Stimulated activated CD4-positive, alpha-beta T cell treated with anti-CD3 and anti-CD28 coated beads, Interleukin-12 subunit alpha, Interleukin-12 subunit beta, amount 100 ng/mL, for 24 hours (primary cell): ENCODE measurements around the gene CNTN4.

Experiments
- DNase-seq, 2 experiments: peaks; one replicate each; pipeline ENCODE4 v3.0.0-alpha.2; 2020; ENCODE audit warnings: low read depth in 2 of 2

Gene CNTN4

GRCh38 chr3:3101660-3102458 is 1003.2 kb downstream of the CNTN4 start:
- DNase-seq, result no peak

GRCh38 chr3:3102751-3103150 is 1004.1 kb downstream of the CNTN4 start:
- DNase-seq, result no peak

- DNase-seq, result no peak
Observed at GRCh38 chr3:3105246-3105645, 1006.6 kb downstream of the CNTN4 start.

- DNase-seq, result no peak
Observed at GRCh38 chr3:3105815-3106214, 1007.1 kb downstream of the CNTN4 start.

- no peak for DNase-seq
Observed at GRCh38 chr3:3107181-3107580, 1008.5 kb downstream of the CNTN4 start.
